Spleen (tissue), 11 donors: ENCODE measurements around the gene PHF21A. TPM values are rescaled to one million over a fixed set of nuclear protein-coding genes. Genes with fewer than 3 reads are reported as not detected.
A peak's percentile ranks its signal among the peaks of the same experiment; 100 is the strongest.

Source experiments
- DNase-seq: peaks from one replicate; pipeline ENCODE4 v3.0.0-alpha.2; 2020
- H3K27ac ChIP-seq, 8 donors: fragments of 200-600 bp; sonication (generic) in 7 of 8; 1 replicate in 4 of 8; 2 replicates in 4 of 8; pipeline versions ENCODE4 v1.5.0 to v1.8.0; 2016 to 2021; ENCODE audit warnings: inconsistent platforms in 4 of 8, mild to moderate bottlenecking in 4 of 8, moderate library complexity in 1 of 8
- H3K27me3 ChIP-seq, 7 donors: fragments of 200-600 bp; sonication (generic) in 6 of 7; replicated peaks in 1 of 7; 1 replicate in 4 of 7; 2 replicates in 3 of 7; pipeline versions ENCODE4 v1.5.0 to v1.8.0; 2016 to 2021; ENCODE audit warnings: inconsistent platforms in 3 of 7, mild to moderate bottlenecking in 1 of 7
- H3K36me3 ChIP-seq, 6 donors: fragments of 200-600 bp; sonication (generic) in 5 of 6; 1 replicate in 4 of 6; 2 replicates in 2 of 6; pipeline versions ENCODE4 v1.5.0 to v1.8.0; 2016 to 2021; ENCODE audit warnings: inconsistent platforms in 2 of 6
- H3K4me1 ChIP-seq, 6 donors: fragments of 200-600 bp; sonication (generic) in 5 of 6; 1 replicate in 3 of 6; 2 replicates in 3 of 6; pipeline versions ENCODE4 v1.5.0 to v1.8.0; 2016 to 2021; ENCODE audit warnings: inconsistent platforms in 3 of 6
- H3K4me3 ChIP-seq, 8 donors: fragments of 200-600 bp; sonication (generic) in 7 of 8; 1 replicate in 4 of 8; 2 replicates in 4 of 8; pipeline versions ENCODE4 v1.5.0 to v1.8.0; 2016 to 2021; ENCODE audit warnings: inconsistent platforms in 4 of 8, mild to moderate bottlenecking in 4 of 8, moderate library complexity in 2 of 8
- H3K9me3 ChIP-seq, 8 donors: fragments of 200-600 bp; sonication (generic) in 7 of 8; 1 replicate in 4 of 8; 2 replicates in 4 of 8; pipeline versions ENCODE4 v1.5.0 to v1.8.0; 2016 to 2021; ENCODE audit warnings: inconsistent platforms in 4 of 8
- POLR2A ChIP-seq, 3 donors: fragments of 450-650 bp; IDR thresholded peaks; one replicate each; pipeline ENCODE4 v1.5.1; 2017; ENCODE audit warnings: antibody characterized with exemption in 3 of 3, mild to moderate bottlenecking in 1 of 3
- POLR2AphosphoS5 ChIP-seq, 3 donors: sonication (generic); formaldehyde crosslinking; IDR thresholded peaks; one replicate each; pipeline ENCODE4 v1.5.1; 2017; ENCODE audit warnings: antibody characterized with exemption in 3 of 3
- WGBS, 5 donors: extraction: QIAGEN DNeasy Blood & Tissue Kit in 3 of 5; methylation state at CpG; one replicate each; pipeline versions ENCODE4 v1.1.5 to v1.1.7; 2013 to 2018; 5-methylcytosine and 5-hydroxymethylcytosine counted together
- intact Hi-C: fragments of 100-400 bp; cut with DNase I; formaldehyde crosslinking; loops from one replicate; pipeline ENCODE4 v1.15.0; 2023; ENCODE audit warnings: low total_unique reads
- polyA plus RNA-seq, 3 donors: library from polyadenylated mRNA; stranded (reverse); fragments of 200-250 nt; gene quantifications; one replicate each; pipeline ENCODE4 v1.2.1, GENCODE V29; 2013
- total RNA-seq, 7 donors: library from RNA; depleted of rRNA in 3 of 7; stranded (reverse); fragments of >200 nt in 3 of 7; fragmentation: NEBNext Ultra II Directional in 4 of 7; extraction: Animal tissue kit (Norgen Biotek cat#: 25700) in 4 of 7; gene quantifications; one replicate each; pipeline versions ENCODE4 v1.1.0 to v1.2.1, GENCODE V29; 2016 to 2021
- TF ChIP-seq, protein P1 (sequence below), 11 experiments: fragments of 200-600 bp in 7 of 11; fragments of 450-650 bp in 4 of 11; sonication (generic) in 4 of 11; IDR thresholded peaks in 8 of 11; conservative IDR thresholded peaks in 3 of 11; 1 replicate in 7 of 11; 2 replicates in 4 of 11; pipeline versions ENCODE4 v1.4.0 to v1.8.0; 2016 to 2021; ENCODE audit warnings: antibody characterized with exemption in 11 of 11, inconsistent platforms in 4 of 11, mild to moderate bottlenecking in 1 of 11
- donor health status: healthy with polysubstance abuse.
- donor health status: DM: no; HTN: no; CAD: no; lungs with moderate emphysema.
- donor health status: DM: no; HTN: no; CAD: no.
- donor health status: Bipolar disorder and iron deficiency.
- donor health status: healthy.
- donor health status: DM: no; HTN: no; CAD: no.
- donor health status: DM: yes; HTN: yes; CAD: no.

Gene PHF21A
- total and polyA plus RNA-seq, 10 donors, result 9.2 to 110 (median 79.7) TPM

DNA sequence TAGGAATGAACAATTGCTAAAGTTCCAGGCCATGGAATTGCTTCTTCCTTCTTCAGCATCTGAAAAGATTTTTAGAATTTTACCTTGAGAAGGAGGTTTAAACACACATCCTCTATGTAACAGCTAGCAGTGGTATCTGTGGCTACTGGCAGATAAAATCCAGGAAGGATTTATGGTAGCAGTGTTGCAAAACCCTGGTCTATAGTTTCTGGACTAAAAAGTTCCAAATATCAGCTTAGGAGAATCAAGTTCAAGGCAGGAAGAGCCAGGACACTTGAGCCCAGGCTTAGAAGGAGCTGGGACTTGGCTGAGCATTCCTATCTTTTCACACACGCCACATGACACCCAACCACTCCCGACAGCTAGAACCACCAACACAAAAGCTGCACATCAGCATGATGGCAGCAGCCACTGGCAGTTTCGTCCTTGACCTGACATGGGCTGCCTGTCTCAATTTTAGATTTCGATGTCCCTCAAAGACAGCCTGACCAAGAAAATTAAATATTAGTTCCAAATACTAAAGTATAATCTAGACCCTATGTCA is 184.7 kb downstream of the PHF21A start:
- peaks cover 3 to 100% (median 50%) of the 10 kb centered on the region in 6 donors for H3K36me3 ChIP-seq
- peaks cover 8 to 80% (median 38%) of the 10 kb centered on the region in 6 donors for H3K4me1 ChIP-seq
- H3K27me3 ChIP-seq, result no peaks in the 10 kb centered on the region
- H3K4me3 ChIP-seq, result no peak overlapping the region
- TF ChIP-seq POLR2AphosphoS5 (IDR thresholded peaks at IDR 0.05), result no peak
- TF ChIP-seq, protein P1, sequence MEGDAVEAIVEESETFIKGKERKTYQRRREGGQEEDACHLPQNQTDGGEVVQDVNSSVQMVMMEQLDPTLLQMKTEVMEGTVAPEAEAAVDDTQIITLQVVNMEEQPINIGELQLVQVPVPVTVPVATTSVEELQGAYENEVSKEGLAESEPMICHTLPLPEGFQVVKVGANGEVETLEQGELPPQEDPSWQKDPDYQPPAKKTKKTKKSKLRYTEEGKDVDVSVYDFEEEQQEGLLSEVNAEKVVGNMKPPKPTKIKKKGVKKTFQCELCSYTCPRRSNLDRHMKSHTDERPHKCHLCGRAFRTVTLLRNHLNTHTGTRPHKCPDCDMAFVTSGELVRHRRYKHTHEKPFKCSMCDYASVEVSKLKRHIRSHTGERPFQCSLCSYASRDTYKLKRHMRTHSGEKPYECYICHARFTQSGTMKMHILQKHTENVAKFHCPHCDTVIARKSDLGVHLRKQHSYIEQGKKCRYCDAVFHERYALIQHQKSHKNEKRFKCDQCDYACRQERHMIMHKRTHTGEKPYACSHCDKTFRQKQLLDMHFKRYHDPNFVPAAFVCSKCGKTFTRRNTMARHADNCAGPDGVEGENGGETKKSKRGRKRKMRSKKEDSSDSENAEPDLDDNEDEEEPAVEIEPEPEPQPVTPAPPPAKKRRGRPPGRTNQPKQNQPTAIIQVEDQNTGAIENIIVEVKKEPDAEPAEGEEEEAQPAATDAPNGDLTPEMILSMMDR (IDR thresholded peaks at IDR 0.05 in 8 of 11, conservative IDR thresholded peaks at IDR 0.05 in 3 of 11), result no peak
- no peak for TF ChIP-seq POLR2A (IDR thresholded peaks at IDR 0.05)
- intact Hi-C loops, result no loop called here
- no peak overlapping the region for H3K27ac ChIP-seq
- no peaks in the 10 kb centered on the region for H3K9me3 ChIP-seq
- DNase-seq, result no peak
- WGBS, 5 donors, result 91 to 95% (median 93%) methylated on average over 4 of the region's 4 CpGs

DNA sequence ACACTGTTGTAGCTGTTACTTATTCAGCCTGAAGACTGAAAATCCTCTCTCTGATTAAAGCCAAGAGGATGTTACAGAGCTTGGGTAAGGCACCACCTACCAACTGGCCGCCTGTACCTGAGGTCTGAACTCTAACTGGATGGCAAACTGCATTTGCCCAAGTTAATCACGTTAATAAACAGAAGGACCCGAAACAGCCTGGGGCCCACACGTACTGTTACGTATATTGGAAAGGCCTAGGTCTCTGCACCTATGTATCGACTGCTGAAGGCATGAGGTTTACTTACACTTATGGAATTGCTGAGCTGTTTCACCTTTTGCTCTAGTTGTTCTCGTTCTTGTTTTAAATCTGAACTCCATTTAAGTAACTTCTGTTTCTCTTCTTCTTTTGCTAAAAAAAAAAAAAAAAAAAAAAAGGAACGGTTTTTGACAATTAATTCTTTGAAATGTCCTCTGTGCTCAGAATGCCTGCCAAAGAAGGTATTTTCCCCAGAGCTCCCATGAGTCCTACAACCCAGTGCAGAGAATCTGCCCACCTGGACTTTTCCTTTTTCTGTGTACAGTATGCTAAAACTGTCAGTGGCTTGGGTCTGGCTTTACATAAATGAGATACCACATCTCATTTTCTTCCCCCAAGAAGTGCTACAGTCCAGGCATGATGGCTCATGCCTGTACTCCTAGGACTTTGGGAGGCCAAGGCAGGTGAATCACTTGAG is 185.7 kb downstream of the PHF21A start:
- Histone ChIP-seq H3K36me3 (peaks cover 3 to 100% (median 50%) of the 10 kb centered on the region in 6 donors), H3K9me3 (no peaks in the 10 kb centered on the region), H3K27ac (peak overlapping the region in 3 of 8 donors; percentile 35 to 86 (median 80)), H3K4me3 (no peak overlapping the region), H3K4me1 (peaks cover 10 to 90% (median 48%) of the 10 kb centered on the region in 6 donors), H3K27me3 (no peaks in the 10 kb centered on the region)
- WGBS, 5 donors, result 64 to 83% (median 74%) methylated on average over 8 of the region's 8 CpGs
- TF ChIP-seq POLR2A (IDR thresholded peaks at IDR 0.05) (no peak), POLR2AphosphoS5 (IDR thresholded peaks at IDR 0.05) (no peak)
- TF ChIP-seq, protein P1 (IDR thresholded peaks at IDR 0.05 in 8 of 11, conservative IDR thresholded peaks at IDR 0.05 in 3 of 11), result no peak
- intact Hi-C loops, result no loop called here
- peak; percentile 56 for DNase-seq

- peak overlapping the region in 3 of 8 donors; percentile 35 to 86 (median 80) for H3K27ac ChIP-seq
- no peak for DNase-seq
- intact Hi-C loops, result no loop called here
- peaks cover 15 to 94% (median 56%) of the 10 kb centered on the region in 6 donors for H3K4me1 ChIP-seq
- H3K9me3 ChIP-seq, result no peaks in the 10 kb centered on the region
- 83 to 92% (median 86%) methylated on average over 12 of the region's 12 CpGs for WGBS, 5 donors
- peaks cover 3 to 98% (median 50%) of the 10 kb centered on the region in 6 donors for H3K36me3 ChIP-seq
- no peaks in the 10 kb centered on the region for H3K27me3 ChIP-seq
- H3K4me3 ChIP-seq, result no peak overlapping the region
- TF ChIP-seq, protein P1 (IDR thresholded peaks at IDR 0.05 in 8 of 11, conservative IDR thresholded peaks at IDR 0.05 in 3 of 11), result no peak
- TF ChIP-seq POLR2AphosphoS5 (IDR thresholded peaks at IDR 0.05), result no peak
Measured at GRCh38 chr11:45934580-45935318, 186.5 kb downstream of the PHF21A start.
